Fibroblast of peridontal ligament (primary cell): Measurements from ENCODE around the gene TMPRSS5.
"Not testable (repeated sequence)": the region's sequence is repeated elsewhere in the genome, so short reads cannot be mapped to it uniquely, and the experiment has no call there.

Source experiments
- DNase-seq: peaks from one replicate; pipeline ENCODE4 v3.0.0-alpha.2; 2010; ENCODE audit errors: extremely low read depth

Gene TMPRSS5

GRCh38 chr11:113697756-113698407, 8.2 kb downstream of the TMPRSS5 start:
- DNase-seq = no peak

GRCh38 chr11:113697111-113697510, 9.0 kb downstream of the TMPRSS5 start:
- no peak for DNase-seq

- DNase-seq = no peak
Measured at GRCh38 chr11:113695207-113695606, 10.9 kb downstream of the TMPRSS5 start.

GRCh38 chr11:113694390-113694789, 11.7 kb downstream of the TMPRSS5 start:
- DNase-seq = no peak

- DNase-seq = no peak
Measured at GRCh38 chr11:113693030-113693429, 13.1 kb downstream of the TMPRSS5 start.

- no peak for DNase-seq
Measured at GRCh38 chr11:113690619-113691569, 15.2 kb downstream of the TMPRSS5 start.

- no peak for DNase-seq
Measured at GRCh38 chr11:113689768-113690618, 16.1 kb downstream of the TMPRSS5 start.

- no peak for DNase-seq
Measured at GRCh38 chr11:113685654-113686359, 20.3 kb downstream of the TMPRSS5 start.

- peak; percentile 26 for DNase-seq
Measured at GRCh38 chr11:113684496-113684895, 21.6 kb downstream of the TMPRSS5 start.

GRCh38 chr11:113683481-113684046, 22.5 kb downstream of the TMPRSS5 start:
- no peak for DNase-seq

- DNase-seq = no peak
Measured at GRCh38 chr11:113681711-113682413, 24.2 kb downstream of the TMPRSS5 start.

GRCh38 chr11:113681282-113681681, 24.8 kb downstream of the TMPRSS5 start:
- DNase-seq = no peak

- no peak for DNase-seq
Measured at GRCh38 chr11:113677685-113678084, 28.4 kb downstream of the TMPRSS5 start.

- DNase-seq = peak; percentile 27
Measured at GRCh38 chr11:113675565-113675964, 30.5 kb downstream of the TMPRSS5 start.

- DNase-seq = peak; percentile 95
Measured at GRCh38 chr11:113675003-113675561, 31.0 kb downstream of the TMPRSS5 start.

- peak; percentile 41 for DNase-seq
Measured at GRCh38 chr11:113674397-113674685, 31.8 kb downstream of the TMPRSS5 start.

- peak; percentile 35 for DNase-seq
Measured at GRCh38 chr11:113673550-113674396, 32.3 kb downstream of the TMPRSS5 start.

- not testable (repeated sequence) for DNase-seq
Measured at GRCh38 chr11:113671914-113672313, 34.2 kb downstream of the TMPRSS5 start.

GRCh38 chr11:113670831-113671215, 35.3 kb downstream of the TMPRSS5 start:
- no peak for DNase-seq
